HL-60 (cell line): ENCODE data around the gene ZBTB7C.

Source experiments
- DNase-seq, 2 experiments: peaks; one replicate each; pipeline ENCODE4 v3.0.0-alpha.2; 2010 to 2020; ENCODE audit warnings: low read depth in 1 of 2, low spot score in 1 of 2
- H3K27ac ChIP-seq: fragments of 250-450 bp; sonication (Bioruptor Pico); replicated peaks from 2 replicates; pipeline ENCODE4 v1.5.1; 2020; ENCODE audit warnings: mild to moderate bottlenecking, moderate library complexity
- H3K27me3 ChIP-seq: fragments of 250-450 bp; sonication (Bioruptor Pico); 2 replicates; pipeline ENCODE4 v1.5.1; 2021; ENCODE audit warnings: mild to moderate bottlenecking, moderate library complexity; ENCODE audit not compliant: insufficient read depth, poor library complexity, severe bottlenecking
- H3K4me3 ChIP-seq: replicated peaks from 2 replicates; pipeline ENCODE4 v1.5.1; 2011; ENCODE audit warnings: mild to moderate bottlenecking, control low read depth, low read length; ENCODE audit not compliant: insufficient read depth
- CTCF ChIP-seq: IDR thresholded peaks from one replicate; pipeline ENCODE4 v1.5.1; 2011; ENCODE audit warnings: low read length, control low read depth, inconsistent platforms; ENCODE audit not compliant: insufficient read depth
- GABPA ChIP-seq: IDR thresholded peaks from 2 replicates; pipeline ENCODE4 v1.6.1; 2012; ENCODE audit warnings: low read depth
- POLR2AphosphoS5 ChIP-seq: IDR thresholded peaks from 2 replicates; pipeline ENCODE4 v1.6.1; 2012; ENCODE audit warnings: low read depth
- REST ChIP-seq: IDR thresholded peaks from 2 replicates; pipeline ENCODE4 v1.6.1; 2012; ENCODE audit warnings: low read depth; ENCODE audit not compliant: insufficient replicate concordance
- SPI1 ChIP-seq: IDR thresholded peaks from 2 replicates; pipeline ENCODE4 v1.6.1; 2012; ENCODE audit warnings: low read depth, mild to moderate bottlenecking, borderline replicate concordance

The ZBTB7C gene

GRCh38 chr18:48010264-48010663, 398.9 kb downstream of the ZBTB7C start:
- Histone ChIP-seq H3K27ac (no peak overlapping the region), H3K4me3 (no peak overlapping the region), H3K27me3 (no peaks in the 10 kb centered on the region)
- TF ChIP-seq CTCF (no peak), POLR2AphosphoS5 (no peak), REST (no peak), SPI1 (no peak), GABPA (no peak)
- DNase-seq: no peak

GRCh38 chr18:48009116-48009745, 400.0 kb downstream of the ZBTB7C start:
- no peak overlapping the region for H3K27ac ChIP-seq
- no peak for DNase-seq
- H3K4me3 ChIP-seq: no peak overlapping the region
- H3K27me3 ChIP-seq: no peaks in the 10 kb centered on the region
- TF ChIP-seq GABPA: no peak
- no peak for TF ChIP-seq SPI1
- no peak for TF ChIP-seq REST
- TF ChIP-seq POLR2AphosphoS5: no peak
- TF ChIP-seq CTCF: no peak

GRCh38 chr18:48007955-48008701, 401.1 kb downstream of the ZBTB7C start:
- no peak overlapping the region for H3K27ac ChIP-seq
- no peaks in the 10 kb centered on the region for H3K27me3 ChIP-seq
- peak overlapping the region; percentile 54 for H3K4me3 ChIP-seq
- DNase-seq: peak in 1 of 2 experiments; percentile 55
- TF ChIP-seq GABPA: no peak
- no peak; the same call in 1 of the 2 replicates for TF ChIP-seq POLR2AphosphoS5
- TF ChIP-seq SPI1: no peak
- no peak for TF ChIP-seq REST
- no peak for TF ChIP-seq CTCF
